Endometrial microvascular endothelial cells (primary cell): ENCODE data around the gene MRPL54. TPM values are rescaled to one million over a fixed set of nuclear protein-coding genes. Genes with fewer than 3 reads are reported as not detected.
"Not testable (repeated sequence)": the region's sequence is repeated elsewhere in the genome, so short reads cannot be mapped to it uniquely, and the experiment has no call there.

Source experiments
- in situ Hi-C: cut with HindIII; loops from 2 replicates; pipeline ENCODE4 v1.10.0; 2017; ENCODE audit warnings: low sequenced_read_pairs, low pct_unique_long_range_greater_than_20kb; ENCODE audit errors: inconsistent ontology term
- total RNA-seq: library from RNA; depleted of rRNA; stranded (reverse); fragments of >200 nt; gene quantifications from one replicate; pipeline ENCODE4 v1.2.3, GENCODE V29; 2015; ENCODE audit errors: inconsistent ontology term

Gene MRPL54
- total RNA-seq, 1 donor from 2014 or later: 88.7 TPM

GRCh38 chr19:3801412-3802096 is 39.1 kb downstream of the MRPL54 start:
- in situ Hi-C loops: no loop called here

DNA sequence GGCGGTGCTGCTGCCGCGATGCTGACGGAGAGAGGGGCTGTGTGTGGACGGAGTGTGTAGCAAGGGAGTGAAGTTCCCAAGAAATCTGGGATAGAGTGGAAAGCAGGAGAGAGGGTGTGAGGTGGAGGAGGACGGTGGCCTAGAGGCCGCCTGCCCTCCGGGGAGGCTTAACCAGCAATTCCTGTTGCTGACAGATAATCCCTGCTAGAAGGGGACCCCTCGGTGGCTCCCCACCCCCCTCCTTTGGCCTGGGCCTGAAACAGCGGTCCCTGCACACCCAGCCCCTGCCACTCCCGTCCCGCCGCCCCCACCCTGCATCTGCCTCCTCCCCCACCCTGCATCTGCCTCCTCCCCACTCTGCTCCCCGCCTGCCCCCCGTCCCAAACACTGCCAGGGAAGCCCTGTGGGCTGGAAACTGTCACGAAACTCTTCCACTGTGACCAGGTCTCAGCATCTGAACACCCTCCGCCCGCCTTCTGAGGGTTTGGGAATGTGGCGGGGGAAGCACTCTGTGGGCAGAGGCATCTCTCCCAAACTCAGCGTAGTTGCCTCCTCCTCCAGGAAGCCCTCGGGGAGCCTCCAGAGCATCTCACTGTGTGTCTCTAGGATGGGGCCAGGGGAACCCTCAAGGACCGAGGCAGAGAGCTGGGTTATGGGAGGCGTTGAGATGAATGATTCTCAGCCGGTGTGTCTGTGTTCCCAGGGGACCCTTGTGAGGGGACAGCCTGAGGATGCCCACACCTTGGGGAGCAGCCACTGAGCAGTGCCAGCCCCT is 40.8 kb downstream of the MRPL54 start:
- in situ Hi-C loops: no loop called here

GRCh38 chr19:3803986-3804385 is 41.5 kb downstream of the MRPL54 start:
- in situ Hi-C loops: no loop called here

DNA sequence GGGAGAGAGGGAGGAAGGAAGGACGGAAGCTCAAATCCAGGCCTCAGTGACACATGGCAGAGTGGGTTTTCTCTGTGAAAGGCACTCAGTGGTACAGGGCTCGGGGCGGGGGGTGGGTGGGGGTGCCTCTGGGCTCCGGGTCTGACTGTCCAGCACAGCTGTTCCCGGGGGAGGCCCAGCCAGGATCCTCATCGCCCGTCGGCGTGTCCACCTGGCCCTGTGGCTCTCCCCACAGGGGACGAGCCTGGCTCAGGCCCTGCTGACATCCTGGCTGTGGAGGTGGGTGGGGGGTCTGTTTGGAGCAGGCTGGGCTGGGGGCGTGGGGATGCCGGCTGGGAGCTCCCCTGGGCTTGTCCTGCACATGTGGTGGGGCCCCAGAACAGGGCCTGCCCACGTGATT is 41.9 kb downstream of the MRPL54 start:
- in situ Hi-C loops: no loop called here

GRCh38 chr19:3805859-3806258 is 43.4 kb downstream of the MRPL54 start:
- in situ Hi-C loops: no loop called here

DNA sequence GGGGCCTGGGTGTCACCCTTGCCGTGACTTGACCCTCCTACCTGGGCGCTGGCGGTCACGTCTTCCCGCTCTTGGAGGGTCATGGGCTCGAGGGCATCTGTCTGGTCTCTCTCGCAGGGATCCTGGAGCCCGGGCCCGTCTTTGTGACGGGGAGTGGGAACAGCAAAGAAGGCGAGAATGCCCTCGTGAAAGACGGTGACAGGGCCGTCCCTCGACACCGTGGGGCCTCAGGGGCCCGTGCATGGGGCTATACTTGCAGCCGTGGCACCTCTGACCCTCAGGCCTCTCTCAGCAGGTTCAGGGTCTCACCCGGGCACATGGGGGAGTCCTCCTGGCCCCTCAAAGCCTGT is 44.6 kb downstream of the MRPL54 start:
- in situ Hi-C loops: no loop called here

GRCh38 chr19:3807574-3808354 is 45.3 kb downstream of the MRPL54 start:
- in situ Hi-C loops: no loop called here

GRCh38 chr19:3808420-3809143 is 46.1 kb downstream of the MRPL54 start:
- in situ Hi-C loops: no loop called here

DNA sequence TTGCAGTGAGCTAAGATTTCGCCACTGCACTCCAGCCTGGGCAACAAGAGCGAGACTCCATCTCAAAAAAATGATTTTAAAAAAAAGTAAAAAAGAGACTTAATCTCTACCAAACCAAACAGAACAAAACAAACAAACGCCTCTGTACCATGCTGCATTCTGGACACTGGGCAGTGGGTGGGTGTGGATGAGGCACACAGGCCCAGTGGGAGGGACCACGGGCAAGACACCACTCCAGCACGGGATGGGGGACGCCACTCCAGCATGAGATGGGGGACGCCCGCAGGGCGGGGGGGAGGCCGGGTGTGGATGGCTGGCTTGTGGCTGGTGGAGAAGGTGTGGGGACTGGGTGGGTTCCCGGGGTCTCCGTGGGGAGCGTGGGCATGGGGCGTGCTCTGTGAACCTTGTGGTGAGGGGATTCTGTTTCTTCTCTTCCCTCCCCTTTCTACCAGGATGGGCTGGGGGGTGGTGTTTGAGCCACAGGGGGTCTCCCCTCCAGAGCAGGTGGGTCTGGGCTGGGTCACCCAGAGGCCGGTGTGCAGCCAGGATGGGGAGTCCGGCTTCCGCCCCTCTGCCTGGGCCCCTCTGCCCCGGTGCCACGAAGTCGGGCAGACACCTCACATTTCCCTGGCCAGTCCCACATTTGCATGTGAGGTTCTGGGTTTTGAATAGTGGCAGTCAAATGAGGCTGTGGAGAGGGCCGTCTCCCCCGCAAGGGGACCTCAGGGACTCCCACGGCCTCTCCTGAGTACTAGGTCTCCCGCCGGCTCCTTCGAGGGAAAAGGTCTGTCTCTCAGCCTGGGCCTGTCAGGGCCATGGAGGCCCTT is 47.6 kb downstream of the MRPL54 start:
- in situ Hi-C loops: no loop called here

- in situ Hi-C loops: no loop called here
Observed at GRCh38 chr19:3810708-3811355, 48.4 kb downstream of the MRPL54 start.

GRCh38 chr19:3813473-3814392 is 51.3 kb downstream of the MRPL54 start:
- in situ Hi-C loops: no loop called here

DNA sequence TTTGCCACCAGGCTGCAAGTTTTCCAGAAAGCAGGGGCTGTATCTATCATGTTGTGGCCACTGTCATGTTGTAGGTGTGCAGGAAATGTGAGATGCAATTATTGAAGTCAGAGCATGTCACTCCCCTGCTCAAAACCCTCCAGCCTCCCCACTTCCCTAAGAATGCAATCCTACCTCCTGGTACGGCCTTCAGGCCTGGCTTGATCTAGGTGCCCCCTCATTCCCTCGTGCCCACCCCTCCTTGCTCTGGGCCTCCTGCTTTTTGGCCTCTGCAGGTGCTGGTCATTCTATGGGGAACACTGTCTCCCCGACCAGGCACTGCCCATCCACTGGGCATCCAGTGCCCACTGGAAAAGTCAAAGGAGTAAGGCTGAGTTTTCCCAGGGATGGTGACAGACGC is 52.2 kb downstream of the MRPL54 start:
- in situ Hi-C loops: no loop called here

- in situ Hi-C loops: not testable (repeated sequence)
Observed at GRCh38 chr19:3816148-3816547, 53.7 kb downstream of the MRPL54 start.

GRCh38 chr19:3816566-3817218 is 54.2 kb downstream of the MRPL54 start:
- in situ Hi-C loops: no loop called here
